ENCODE data around the gene POC1B. TPM values are rescaled to one million over a fixed set of nuclear protein-coding genes. Genes with fewer than 3 reads are reported as not detected.

The POC1B gene
- total RNA-seq, 4 donors from 2014 or later, result 19.6 to 22.4 (median 20.0) TPM

DNA sequence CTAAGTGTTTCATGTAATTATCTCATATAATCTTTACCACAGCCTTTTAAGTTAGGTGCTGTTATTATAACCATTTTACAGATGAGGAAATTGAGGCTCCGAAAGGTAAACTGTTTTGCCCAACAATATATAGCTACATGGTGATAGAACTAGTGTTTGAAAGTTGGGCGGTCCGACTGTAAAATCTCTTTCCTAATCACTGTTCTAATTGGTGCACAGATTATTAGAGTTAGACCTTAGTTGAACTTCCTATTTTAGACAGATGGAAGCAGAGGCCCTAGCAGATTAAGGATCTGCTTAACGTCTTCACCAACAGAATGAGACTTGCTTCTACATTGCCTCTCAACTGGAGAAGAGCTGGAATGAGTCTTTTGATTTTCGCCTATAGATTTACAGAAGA is 143.5 kb downstream of the POC1B start:
- H3K27ac ChIP-seq (replicated peaks in 1 of 4), result peak overlapping the region in 3 of 4 donors; percentile 68 to 85 (median 82)
- no peaks in the 10 kb centered on the region for H3K36me3 ChIP-seq
- H3K4me3 ChIP-seq, result no peak overlapping the region
- no peaks in the 10 kb centered on the region for H3K27me3 ChIP-seq
- peaks cover 33 to 51% (median 48%) of the 10 kb centered on the region in 4 donors for H3K4me1 ChIP-seq
- intact Hi-C loops (cut with DNase I), result loop anchor here (10.0 kb wide), 1 partner anchor 142 kb away; the partner anchor contains the start of genes GALNT4 and POC1B
- no peak for DNase-seq (ENCODE audit: extremely low spot score)
- TF ChIP-seq EP300 (IDR thresholded peaks at IDR 0.05) (no peak), POLR2AphosphoS5 (IDR thresholded peaks at IDR 0.05) (no peak), POLR2A (IDR thresholded peaks at IDR 0.05; ENCODE audit: low read depth) (no peak)
- TF ChIP-seq, protein P1, sequence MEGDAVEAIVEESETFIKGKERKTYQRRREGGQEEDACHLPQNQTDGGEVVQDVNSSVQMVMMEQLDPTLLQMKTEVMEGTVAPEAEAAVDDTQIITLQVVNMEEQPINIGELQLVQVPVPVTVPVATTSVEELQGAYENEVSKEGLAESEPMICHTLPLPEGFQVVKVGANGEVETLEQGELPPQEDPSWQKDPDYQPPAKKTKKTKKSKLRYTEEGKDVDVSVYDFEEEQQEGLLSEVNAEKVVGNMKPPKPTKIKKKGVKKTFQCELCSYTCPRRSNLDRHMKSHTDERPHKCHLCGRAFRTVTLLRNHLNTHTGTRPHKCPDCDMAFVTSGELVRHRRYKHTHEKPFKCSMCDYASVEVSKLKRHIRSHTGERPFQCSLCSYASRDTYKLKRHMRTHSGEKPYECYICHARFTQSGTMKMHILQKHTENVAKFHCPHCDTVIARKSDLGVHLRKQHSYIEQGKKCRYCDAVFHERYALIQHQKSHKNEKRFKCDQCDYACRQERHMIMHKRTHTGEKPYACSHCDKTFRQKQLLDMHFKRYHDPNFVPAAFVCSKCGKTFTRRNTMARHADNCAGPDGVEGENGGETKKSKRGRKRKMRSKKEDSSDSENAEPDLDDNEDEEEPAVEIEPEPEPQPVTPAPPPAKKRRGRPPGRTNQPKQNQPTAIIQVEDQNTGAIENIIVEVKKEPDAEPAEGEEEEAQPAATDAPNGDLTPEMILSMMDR (IDR thresholded peaks at IDR 0.05), result no peak
- H3K9me3 ChIP-seq, result no peaks in the 10 kb centered on the region
- WGBS, result 67% methylated on average over 5 of the region's 5 CpGs

DNA sequence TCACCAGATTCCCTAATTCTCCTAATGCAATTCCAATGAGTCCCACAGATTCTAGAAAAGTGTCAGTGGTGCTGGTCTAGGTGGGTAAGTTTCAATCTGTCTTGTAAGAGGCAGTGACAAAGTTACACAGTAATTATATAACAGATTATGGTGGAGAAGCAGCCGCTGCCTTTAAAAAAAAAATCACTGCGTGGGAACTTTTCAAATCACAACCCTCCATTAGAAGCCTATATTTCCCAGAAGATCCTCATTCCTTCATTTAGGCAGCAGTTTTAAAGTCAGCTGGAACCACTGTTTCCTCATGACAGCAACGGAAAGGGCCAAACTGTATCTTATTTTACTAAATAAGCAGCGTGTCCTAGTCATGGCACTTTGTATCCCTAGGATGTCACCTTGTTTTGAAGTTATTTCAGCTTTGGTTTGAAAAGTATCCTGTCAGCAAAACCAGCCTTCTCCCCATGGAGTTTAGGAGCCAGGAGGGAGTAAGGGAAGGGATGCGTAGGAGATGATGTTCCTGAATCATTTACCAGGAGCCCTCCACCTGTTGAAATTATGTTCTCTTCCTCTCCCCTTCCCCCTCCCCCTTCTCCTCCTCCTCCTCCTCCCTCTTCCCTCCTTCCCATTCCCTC is 145.9 kb downstream of the POC1B start:
- Histone ChIP-seq H3K27ac (replicated peaks in 1 of 4) (no peak overlapping the region), H3K36me3 (no peaks in the 10 kb centered on the region), H3K4me1 (peaks cover 23 to 36% (median 26%) of the 10 kb centered on the region in 4 donors), H3K9me3 (no peaks in the 10 kb centered on the region), H3K27me3 (no peaks in the 10 kb centered on the region), H3K4me3 (no peak overlapping the region)
- 90% methylated on average over 5 of the region's 5 CpGs for WGBS
- intact Hi-C loops (cut with DNase I), result loop anchor here (10.0 kb wide), 1 partner anchor 145 kb away; the partner anchor contains the start of genes GALNT4 and POC1B
- TF ChIP-seq POLR2AphosphoS5 (IDR thresholded peaks at IDR 0.05), result no peak
- TF ChIP-seq, protein P1 (IDR thresholded peaks at IDR 0.05), result no peak
- no peak for TF ChIP-seq EP300 (IDR thresholded peaks at IDR 0.05)
- TF ChIP-seq POLR2A (IDR thresholded peaks at IDR 0.05; ENCODE audit: low read depth), result no peak
- no peak for DNase-seq (ENCODE audit: extremely low spot score)

DNA sequence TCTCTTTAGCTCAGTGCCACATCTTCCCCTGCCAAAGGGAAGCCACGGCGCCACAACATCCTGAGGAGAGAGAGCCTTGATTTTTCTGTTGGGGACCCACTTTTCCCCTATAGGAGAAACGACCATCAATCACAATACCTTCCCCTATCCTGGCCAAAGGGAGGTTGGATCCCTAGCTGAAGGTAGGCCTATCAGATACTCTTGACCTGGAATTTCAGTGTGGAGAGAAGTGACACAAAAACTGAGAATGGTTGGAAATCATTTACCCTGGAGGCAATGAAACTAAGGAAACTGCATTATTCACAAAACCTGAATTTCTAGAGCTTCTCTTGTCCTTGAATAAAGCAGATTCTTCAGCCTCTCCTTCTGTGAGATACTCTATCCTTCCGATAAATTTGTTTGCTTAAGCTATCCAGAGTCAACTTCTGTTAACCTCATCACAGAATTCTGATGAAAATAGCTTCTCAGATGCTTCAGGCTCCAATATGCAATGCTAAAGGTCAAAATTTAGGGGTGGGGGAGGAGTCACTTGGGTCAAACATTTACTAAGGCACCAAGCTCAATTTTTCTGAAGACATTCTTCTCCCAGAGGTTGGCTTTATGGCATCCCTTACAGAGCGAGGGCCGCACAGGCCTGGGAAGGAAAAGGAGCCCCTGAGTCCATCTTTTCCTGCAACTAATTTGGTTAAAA is 146.6 kb downstream of the POC1B start:
- Histone ChIP-seq H3K27ac (replicated peaks in 1 of 4) (no peak overlapping the region), H3K36me3 (no peaks in the 10 kb centered on the region), H3K4me3 (no peak overlapping the region), H3K27me3 (no peaks in the 10 kb centered on the region), H3K9me3 (no peaks in the 10 kb centered on the region), H3K4me1 (peaks cover 22 to 35% (median 26%) of the 10 kb centered on the region in 4 donors)
- TF ChIP-seq, protein P1 (IDR thresholded peaks at IDR 0.05), result no peak
- TF ChIP-seq EP300 (IDR thresholded peaks at IDR 0.05) (no peak), POLR2A (IDR thresholded peaks at IDR 0.05; ENCODE audit: low read depth) (no peak), POLR2AphosphoS5 (IDR thresholded peaks at IDR 0.05) (no peak)
- intact Hi-C loops (cut with DNase I), result no loop called here
- 85% methylated on average over 6 of the region's 6 CpGs for WGBS
- no peak for DNase-seq (ENCODE audit: extremely low spot score)

DNA sequence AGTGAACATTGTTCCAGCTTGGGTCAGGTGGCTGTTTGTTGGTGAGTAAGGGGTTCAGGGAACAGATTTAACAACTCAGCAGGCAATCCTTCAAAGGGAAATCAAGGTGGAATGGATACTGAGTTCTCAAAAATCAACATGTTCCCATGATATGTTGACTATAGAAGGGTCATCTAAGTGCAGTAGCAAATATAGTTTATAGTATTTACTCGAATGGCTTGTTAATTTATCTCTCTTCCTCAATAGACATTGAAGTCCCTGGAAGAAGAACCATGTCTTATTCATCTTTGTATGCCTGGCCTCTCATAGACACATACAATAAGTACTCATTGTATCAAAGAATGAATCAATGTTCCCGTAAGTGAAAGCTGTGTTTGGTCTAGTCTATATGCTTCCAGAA is 149.0 kb downstream of the POC1B start:
- WGBS, result 90% methylated on average over 2 of the region's 2 CpGs
- no peak overlapping the region for H3K27ac ChIP-seq (replicated peaks in 1 of 4)
- H3K4me3 ChIP-seq, result no peak overlapping the region
- intact Hi-C loops (cut with DNase I), result no loop called here
- peaks cover 24 to 33% (median 28%) of the 10 kb centered on the region in 4 donors for H3K4me1 ChIP-seq
- no peaks in the 10 kb centered on the region for H3K9me3 ChIP-seq
- no peaks in the 10 kb centered on the region for H3K36me3 ChIP-seq
- DNase-seq (ENCODE audit: extremely low spot score), result no peak
- TF ChIP-seq POLR2A (IDR thresholded peaks at IDR 0.05; ENCODE audit: low read depth) (no peak), POLR2AphosphoS5 (IDR thresholded peaks at IDR 0.05) (no peak), EP300 (IDR thresholded peaks at IDR 0.05) (no peak)
- TF ChIP-seq, protein P1 (IDR thresholded peaks at IDR 0.05), result no peak
- no peaks in the 10 kb centered on the region for H3K27me3 ChIP-seq

Measured in esophagus muscularis mucosa (tissue), 4 donors.